Stimulated activated effector memory CD8-positive, alpha-beta T cell treated with anti-CD3 and anti-CD28 coated beads, Interleukin-12 subunit alpha, Interleukin-12 subunit beta, amount 100 ng/mL, for 72 hours (primary cell): ENCODE results near the gene DNAJC30.
A peak's percentile ranks its signal among the peaks of the same experiment; 100 is the strongest.

Source experiments
- ATAC-seq: fragments of 150-1000 bp; cut with Tn5 transposase; 2 replicates; pipeline ENCODE4 v1.10.0; 2021
- DNase-seq, 2 donors: peaks; one replicate each; pipeline ENCODE4 v3.0.0; 2021 to 2022; ENCODE audit warnings: low spot score in 2 of 2
- H3K27ac Mint-ChIP-seq: one replicate; pipeline ENCODE4 v1.8.0; 2022; ENCODE audit warnings: mild to moderate bottlenecking, mixed read lengths
- H3K36me3 Mint-ChIP-seq: one replicate; pipeline ENCODE4 v1.8.0; 2022; ENCODE audit warnings: mild to moderate bottlenecking, mixed read lengths
- H3K4me1 Mint-ChIP-seq: one replicate; pipeline ENCODE4 v1.8.0; 2022; ENCODE audit warnings: mixed read lengths
- H3K4me3 Mint-ChIP-seq: one replicate; pipeline ENCODE4 v1.8.0; 2022; ENCODE audit warnings: mild to moderate bottlenecking, mixed read lengths
- H3K9me3 Mint-ChIP-seq: one replicate; pipeline ENCODE4 v1.8.0; 2022; ENCODE audit warnings: mixed read lengths

Gene DNAJC30

DNA sequence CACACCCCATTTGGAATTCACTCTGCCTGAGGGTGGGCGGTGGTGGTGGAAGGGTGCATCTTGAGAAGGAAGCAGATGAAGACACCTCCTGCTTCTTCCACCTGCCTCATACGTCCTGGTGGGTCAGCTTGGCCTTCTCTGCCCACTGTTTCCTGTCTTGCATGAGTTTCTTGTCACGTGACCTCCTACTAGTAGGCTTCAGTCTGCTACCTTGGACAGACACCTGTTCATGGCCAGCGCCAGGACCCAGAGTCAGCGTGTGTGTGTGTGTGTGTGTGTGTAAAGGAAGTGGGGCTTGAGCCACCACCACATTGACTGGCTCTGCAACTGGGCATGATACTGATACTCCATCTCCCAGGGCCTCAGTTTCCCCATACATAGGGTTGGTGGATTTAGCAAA, 32.7 kb downstream of the DNAJC30 start:
- no peak for ATAC-seq
- no peaks in the 10 kb centered on the region for H3K36me3 Mint-ChIP-seq
- H3K4me1 Mint-ChIP-seq = peaks cover 19% of the 10 kb centered on the region
- no peak overlapping the region for H3K27ac Mint-ChIP-seq
- H3K4me3 Mint-ChIP-seq = no peak overlapping the region
- no peak for DNase-seq
- H3K9me3 Mint-ChIP-seq = no peaks in the 10 kb centered on the region

- Mint-ChIP-seq H3K27ac (no peak overlapping the region), H3K4me3 (no peak overlapping the region), H3K9me3 (no peaks in the 10 kb centered on the region), H3K4me1 (peaks cover 19% of the 10 kb centered on the region), H3K36me3 (no peaks in the 10 kb centered on the region)
- ATAC-seq (no peak), DNase-seq (no peak)
Measured at GRCh38 chr7:73649576-73649975, 33.7 kb downstream of the DNAJC30 start.

DNA sequence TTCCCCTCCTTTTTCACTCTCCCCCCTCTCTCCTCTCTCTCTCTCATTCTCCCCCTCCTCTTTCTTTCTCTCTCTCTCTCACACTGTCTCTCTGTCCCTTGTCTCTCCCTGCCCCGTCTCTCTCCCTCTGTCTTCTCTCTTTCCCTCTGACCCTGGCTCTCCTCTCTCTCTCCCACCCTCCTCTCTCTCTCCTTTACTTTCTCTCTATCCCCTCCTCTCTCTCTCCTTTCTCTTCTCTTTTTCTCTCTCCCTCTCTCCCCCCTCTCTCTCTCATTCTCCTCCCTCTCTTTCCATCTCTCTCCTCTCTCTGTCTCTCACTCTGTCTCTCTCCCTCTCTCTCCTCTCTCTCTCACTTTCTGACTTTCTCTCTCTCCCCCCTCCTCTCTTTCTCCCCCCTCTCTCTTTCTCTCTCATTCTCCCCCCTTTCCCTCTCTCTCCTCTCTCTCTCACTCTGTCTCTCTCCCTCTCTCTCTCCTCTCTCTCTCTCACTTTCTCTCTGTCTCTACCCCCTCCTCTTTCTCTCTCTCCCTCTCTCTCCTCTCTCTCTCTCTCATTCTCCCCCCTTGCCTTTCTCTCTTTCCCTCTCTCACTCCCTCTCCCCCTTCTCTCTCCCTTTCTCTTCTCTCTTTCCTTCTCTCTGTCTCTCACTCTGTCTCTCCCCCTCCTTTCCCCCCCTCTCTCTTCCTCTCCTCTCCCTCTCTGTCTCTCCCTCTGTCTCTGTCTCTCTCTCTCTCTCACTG, 34.5 kb downstream of the DNAJC30 start:
- Mint-ChIP-seq H3K9me3 (no peaks in the 10 kb centered on the region), H3K36me3 (no peaks in the 10 kb centered on the region), H3K4me3 (peak overlapping the region; percentile 60), H3K4me1 (peaks cover 19% of the 10 kb centered on the region), H3K27ac (no peak overlapping the region)
- DNase-seq (no peak), ATAC-seq (no peak)

- H3K36me3 Mint-ChIP-seq = no peaks in the 10 kb centered on the region
- DNase-seq = peak in 1 of 2 donors; percentile 14
- H3K4me1 Mint-ChIP-seq = peaks cover 19% of the 10 kb centered on the region
- ATAC-seq = peak; percentile 77
- H3K4me3 Mint-ChIP-seq = peak overlapping the region; percentile 60
- no peaks in the 10 kb centered on the region for H3K9me3 Mint-ChIP-seq
- no peak overlapping the region for H3K27ac Mint-ChIP-seq
Measured at GRCh38 chr7:73647725-73648592, 35.3 kb downstream of the DNAJC30 start.

GRCh38 chr7:73646785-73647724, 36.2 kb downstream of the DNAJC30 start:
- Mint-ChIP-seq H3K36me3 (no peaks in the 10 kb centered on the region), H3K4me3 (peak overlapping the region; percentile 60), H3K4me1 (peaks cover 19% of the 10 kb centered on the region), H3K27ac (no peak overlapping the region), H3K9me3 (no peaks in the 10 kb centered on the region)
- ATAC-seq = no peak
- no peak for DNase-seq

- DNase-seq (no peak), ATAC-seq (no peak)
- Mint-ChIP-seq H3K27ac (no peak overlapping the region), H3K4me1 (peaks cover 19% of the 10 kb centered on the region), H3K4me3 (no peak overlapping the region), H3K9me3 (peaks cover 2% of the 10 kb centered on the region), H3K36me3 (no peaks in the 10 kb centered on the region)
Measured at GRCh38 chr7:73645643-73646174, 37.5 kb downstream of the DNAJC30 start.

DNA sequence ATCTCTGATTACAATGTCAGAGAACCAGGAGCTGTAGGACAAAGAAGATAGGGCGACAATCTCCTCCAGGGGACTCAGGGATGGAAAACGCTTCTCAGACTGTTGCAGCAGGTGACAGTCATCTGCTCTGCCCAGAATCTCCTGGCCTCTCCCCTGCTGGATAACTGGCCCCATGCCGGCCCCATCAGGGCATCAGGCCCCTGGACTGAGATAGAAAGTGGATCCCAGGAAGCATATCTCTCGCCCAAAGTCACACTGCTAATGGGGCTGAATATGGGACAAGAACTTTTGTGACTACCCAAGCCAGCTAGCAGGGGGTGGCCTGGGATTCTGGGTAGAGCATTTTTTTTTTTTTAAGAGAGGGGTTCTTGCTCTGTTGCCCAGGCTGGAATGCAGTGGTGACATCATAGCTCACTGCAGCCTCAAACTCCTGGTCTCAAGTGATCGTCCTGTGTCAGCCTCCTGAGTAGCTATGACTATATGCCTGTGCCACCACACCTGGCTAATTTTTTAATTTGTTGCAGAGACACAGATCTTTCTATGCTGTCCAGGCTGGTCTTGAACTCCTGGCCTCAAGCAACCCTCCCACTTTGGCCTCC, 38.5 kb downstream of the DNAJC30 start:
- Mint-ChIP-seq H3K4me1 (peaks cover 19% of the 10 kb centered on the region), H3K9me3 (peaks cover 2% of the 10 kb centered on the region), H3K36me3 (no peaks in the 10 kb centered on the region), H3K27ac (no peak overlapping the region), H3K4me3 (no peak overlapping the region)
- ATAC-seq (no peak), DNase-seq (no peak)

DNA sequence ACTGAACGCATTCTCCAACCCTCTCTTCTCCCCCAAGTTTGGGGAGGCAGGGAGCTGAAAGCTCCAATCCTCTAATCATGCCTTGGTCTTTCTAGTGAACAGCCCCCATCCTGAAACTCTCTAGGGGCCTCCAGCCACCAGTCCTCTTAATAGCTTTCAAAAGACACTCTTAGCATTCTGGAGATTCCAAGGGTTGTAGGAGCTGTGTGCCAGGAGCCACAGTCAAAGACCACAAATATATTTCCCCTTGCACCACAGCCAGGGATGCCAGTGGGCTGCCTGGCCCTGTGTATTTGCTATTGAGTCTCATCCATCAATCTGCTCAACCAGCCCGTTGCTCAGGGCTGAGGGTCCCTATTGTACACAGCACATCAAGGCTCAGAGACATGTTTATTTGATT, 40.4 kb downstream of the DNAJC30 start:
- ATAC-seq (no peak), DNase-seq (no peak)
- no peaks in the 10 kb centered on the region for H3K36me3 Mint-ChIP-seq
- no peak overlapping the region for H3K4me3 Mint-ChIP-seq
- H3K9me3 Mint-ChIP-seq = peaks cover 2% of the 10 kb centered on the region
- H3K27ac Mint-ChIP-seq = no peak overlapping the region
- no peaks in the 10 kb centered on the region for H3K4me1 Mint-ChIP-seq

- DNase-seq = no peak
- no peak overlapping the region for H3K4me3 Mint-ChIP-seq
- H3K27ac Mint-ChIP-seq = no peak overlapping the region
- H3K9me3 Mint-ChIP-seq = peaks cover 2% of the 10 kb centered on the region
- ATAC-seq = no peak
- H3K4me1 Mint-ChIP-seq = no peaks in the 10 kb centered on the region
- H3K36me3 Mint-ChIP-seq = no peaks in the 10 kb centered on the region
Measured at GRCh38 chr7:73638911-73639310, 44.3 kb downstream of the DNAJC30 start.

- no peak overlapping the region for H3K4me3 Mint-ChIP-seq
- no peaks in the 10 kb centered on the region for H3K4me1 Mint-ChIP-seq
- no peaks in the 10 kb centered on the region for H3K9me3 Mint-ChIP-seq
- no peaks in the 10 kb centered on the region for H3K36me3 Mint-ChIP-seq
- no peak for ATAC-seq
- no peak for DNase-seq
- H3K27ac Mint-ChIP-seq = no peak overlapping the region
Measured at GRCh38 chr7:73635428-73636200, 47.6 kb downstream of the DNAJC30 start.

GRCh38 chr7:73633844-73634243, 49.4 kb downstream of the DNAJC30 start:
- H3K9me3 Mint-ChIP-seq = no peaks in the 10 kb centered on the region
- H3K36me3 Mint-ChIP-seq = no peaks in the 10 kb centered on the region
- DNase-seq (no peak), ATAC-seq (no peak)
- H3K27ac Mint-ChIP-seq = no peak overlapping the region
- H3K4me1 Mint-ChIP-seq = no peaks in the 10 kb centered on the region
- no peak overlapping the region for H3K4me3 Mint-ChIP-seq

DNA sequence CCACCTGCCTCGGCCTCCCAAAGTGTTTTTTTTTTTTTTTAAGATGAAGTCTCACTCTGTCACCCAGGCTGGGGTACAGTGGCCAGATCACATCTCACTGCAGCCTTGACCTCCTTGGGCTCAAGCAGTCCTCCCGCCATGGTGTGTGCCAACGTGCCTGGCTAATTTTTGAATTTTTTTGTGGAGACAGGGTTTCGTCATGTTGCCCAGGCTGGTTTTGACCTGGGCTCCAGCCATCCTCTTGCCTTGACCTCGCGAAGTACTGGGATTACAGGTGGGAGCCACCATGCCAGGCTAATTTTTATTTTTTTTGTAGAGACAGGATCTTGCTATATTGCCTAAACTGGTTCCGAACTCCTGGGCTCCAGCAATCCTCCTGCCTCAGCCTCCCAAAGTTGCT, 49.9 kb downstream of the DNAJC30 start:
- H3K4me1 Mint-ChIP-seq = no peaks in the 10 kb centered on the region
- DNase-seq (no peak), ATAC-seq (no peak)
- H3K4me3 Mint-ChIP-seq = no peak overlapping the region
- no peak overlapping the region for H3K27ac Mint-ChIP-seq
- no peaks in the 10 kb centered on the region for H3K36me3 Mint-ChIP-seq
- no peaks in the 10 kb centered on the region for H3K9me3 Mint-ChIP-seq

GRCh38 chr7:73631558-73631957, 51.7 kb downstream of the DNAJC30 start:
- H3K4me3 Mint-ChIP-seq = no peak overlapping the region
- ATAC-seq (no peak), DNase-seq (no peak)
- H3K36me3 Mint-ChIP-seq = no peaks in the 10 kb centered on the region
- H3K9me3 Mint-ChIP-seq = no peaks in the 10 kb centered on the region
- H3K4me1 Mint-ChIP-seq = no peaks in the 10 kb centered on the region
- no peak overlapping the region for H3K27ac Mint-ChIP-seq
